DMS 273 (cell line): ENCODE measurements around the gene GOLGA3.
"Not testable (repeated sequence)": the region's sequence is repeated elsewhere in the genome, so short reads cannot be mapped to it uniquely, and the experiment has no call there.

Experiments used
- DNase-seq: peaks from one replicate; lab custom pipeline; 2025; ENCODE audit not compliant: unreplicated experiment; lab: John Stamatoyannopoulos, UW

The GOLGA3 gene

GRCh38 chr12:132818562-132818961, 10.1 kb downstream of the GOLGA3 start:
- no peak for DNase-seq

GRCh38 chr12:132814232-132814631, 14.4 kb downstream of the GOLGA3 start:
- DNase-seq: no peak

- DNase-seq: no peak
Observed at GRCh38 chr12:132813443-132813842, 15.2 kb downstream of the GOLGA3 start.

GRCh38 chr12:132812631-132813305, 15.9 kb downstream of the GOLGA3 start:
- no peak for DNase-seq

- DNase-seq: peak; percentile 24
Observed at GRCh38 chr12:132809391-132809790, 19.3 kb downstream of the GOLGA3 start.

GRCh38 chr12:132807295-132808092, 21.2 kb downstream of the GOLGA3 start:
- DNase-seq: no peak

- DNase-seq: no peak
Observed at GRCh38 chr12:132806857-132807256, 21.8 kb downstream of the GOLGA3 start.

- no peak for DNase-seq
Observed at GRCh38 chr12:132804426-132804861, 24.2 kb downstream of the GOLGA3 start.

GRCh38 chr12:132803888-132804287, 24.8 kb downstream of the GOLGA3 start:
- DNase-seq: no peak

- no peak for DNase-seq
Observed at GRCh38 chr12:132803125-132803524, 25.5 kb downstream of the GOLGA3 start.

- no peak for DNase-seq
Observed at GRCh38 chr12:132801741-132802140, 26.9 kb downstream of the GOLGA3 start.

- no peak for DNase-seq
Observed at GRCh38 chr12:132798836-132799235, 29.8 kb downstream of the GOLGA3 start.

- no peak for DNase-seq
Observed at GRCh38 chr12:132797820-132798570, 30.7 kb downstream of the GOLGA3 start.

- no peak for DNase-seq
Observed at GRCh38 chr12:132795847-132796246, 32.8 kb downstream of the GOLGA3 start.

GRCh38 chr12:132791940-132792339, 36.7 kb downstream of the GOLGA3 start:
- DNase-seq: not testable (repeated sequence)

GRCh38 chr12:132789099-132789471, 39.6 kb downstream of the GOLGA3 start:
- DNase-seq: no peak

GRCh38 chr12:132788375-132789098, 40.1 kb downstream of the GOLGA3 start:
- no peak for DNase-seq

GRCh38 chr12:132787877-132788276, 40.8 kb downstream of the GOLGA3 start:
- DNase-seq: no peak

- DNase-seq: no peak
Observed at GRCh38 chr12:132786192-132786591, 42.5 kb downstream of the GOLGA3 start.

- DNase-seq: no peak
Observed at GRCh38 chr12:132784580-132784979, 44.1 kb downstream of the GOLGA3 start.

GRCh38 chr12:132783917-132784531, 44.6 kb downstream of the GOLGA3 start:
- no peak for DNase-seq
